ENCODE measurements around the gene SLC38A11. TPM values are rescaled to one million over a fixed set of nuclear protein-coding genes. Genes with fewer than 3 reads are reported as not detected.
A peak's percentile ranks its signal among the peaks of the same experiment; 100 is the strongest.

SLC38A11 gene
- total and polyA plus RNA-seq, 2 of the 13 experiments (the other 11 are each of a cell fraction or from before 2014, with no cell fraction given), result 14.0 to 14.3 TPM

- no peak for TF ChIP-seq TERF1 (CRISPR knock-in tag; IDR thresholded peaks at IDR 0.05)
- no peak for TF ChIP-seq SMARCE1 (IDR thresholded peaks at IDR 0.05; ENCODE audit: borderline replicate concordance)
- TF ChIP-seq NCOA5 (CRISPR knock-in tag; IDR thresholded peaks at IDR 0.05), result no peak
- no peak for TF ChIP-seq RXRB (CRISPR knock-in tag; IDR thresholded peaks at IDR 0.05; ENCODE audit: borderline replicate concordance)
- TF ChIP-seq PAX8 (CRISPR knock-in tag; IDR thresholded peaks at IDR 0.05; ENCODE audit: borderline replicate concordance), result no peak
- no peak for TF ChIP-seq ZFAT (CRISPR knock-in tag; conservative IDR thresholded peaks at IDR 0.05)
- no peak for TF ChIP-seq DBP (CRISPR knock-in tag; IDR thresholded peaks at IDR 0.05; ENCODE audit: not compliant biosample characterization)
- no peak for TF ChIP-seq NKX3-1 (CRISPR knock-in tag; IDR thresholded peaks at IDR 0.05)
- TF ChIP-seq GATAD1 (CRISPR knock-in tag; IDR thresholded peaks at IDR 0.05), result no peak
Observed at GRCh38 chr2:164879901-164880535, 75.3 kb downstream of the SLC38A11 start (continued).

- H3K79me2 ChIP-seq (ENCODE audit: insufficient read depth, low read length), result peaks cover 2% of the 10 kb centered on the region
- DNase-seq (ENCODE audit: low spot score) (no peak), ATAC-seq (no peak), FAIRE-seq (no peak)
- no peaks in the 10 kb centered on the region for H4K20me1 ChIP-seq (ENCODE audit: insufficient read depth, low read length)
- H3K27ac ChIP-seq (ENCODE audit: extremely low read length, insufficient read depth, low read length), result peak overlapping the region; percentile 83
- no peak overlapping the region for H2AFZ ChIP-seq (ENCODE audit: low read length)
- no peak overlapping the region for H3K4me3 ChIP-seq (replicated peaks in 1 of 3; ENCODE audit: insufficient read depth in 1 of 3, low read depth in 2 of 3, low read length in 3 of 3)
- H3K9ac ChIP-seq (ENCODE audit: insufficient read depth, low read depth, low read length), result peak overlapping the region; percentile 51
- in situ Hi-C loops (cut with HindIII; ENCODE audit: extremely low pct_ligation_motif_present, low pct_unique_long_range_greater_than_20kb) (no loop called here), intact Hi-C loops (cut with micrococcal nuclease; ENCODE audit: unreplicated experiment) (loop anchor here (1.0 to 5.0 kb wide), 2 partner anchors 9 to 34 kb away; no protein-coding TSS in a partner anchor)
- peak; percentile 64 for TF ChIP-seq KDM1A (CRISPR knock-in tag; IDR thresholded peaks at IDR 0.05)
- TF ChIP-seq ZNF629 (CRISPR knock-in tag; conservative IDR thresholded peaks at IDR 0.05), result peak; percentile 94
- TF ChIP-seq BCLAF1 (IDR thresholded peaks at IDR 0.05), result no peak
- 0 out of 2 replicates have a peak, but pooled peaks have one; percentile 5 for TF ChIP-seq CHD4 (IDR thresholded peaks at IDR 0.05; ENCODE audit: borderline replicate concordance, low read length)
- no peak for TF ChIP-seq DNMT3B (CRISPR knock-in tag; conservative IDR thresholded peaks at IDR 0.05)
- TF ChIP-seq ZNF782 (CRISPR knock-in tag; IDR thresholded peaks at IDR 0.05; ENCODE audit: borderline replicate concordance), result no peak
- TF ChIP-seq ZMYM3 (CRISPR knock-in tag; IDR thresholded peaks at IDR 0.05), result peak; percentile 60; the same call in 1 of the 2 replicates
- TF ChIP-seq ZNF775 (CRISPR knock-in tag; IDR thresholded peaks at IDR 0.05; ENCODE audit: borderline replicate concordance), result no peak
- H3K36me3 ChIP-seq (replicated peaks in 1 of 2; ENCODE audit: control insufficient read depth in 1 of 2, insufficient read depth in 2 of 2, low read length in 2 of 2), result no peaks in the 10 kb centered on the region
- ChIA-PET CTCF (ENCODE audit: low intra/inter-chr PET ratio, low total read pairs) (no interaction called here), POLR2A (interaction anchor here (1.0 to 5.0 kb wide), 7 partner anchors 10 to 36 kb away, joined by 3 to 43 read pairs (median 8); partner anchors contain the start of gene COBLL1)
- BruUV-seq (replicated peaks), result no TSS peak
- H3K27me3 ChIP-seq (ENCODE audit: control insufficient read depth in 1 of 2, insufficient read depth in 2 of 2, low read length in 2 of 2), result no peaks in the 10 kb centered on the region
- H3K4me1 ChIP-seq (ENCODE audit: insufficient read depth, low read length), result peaks cover 90% of the 10 kb centered on the region
- H3K4me2 ChIP-seq (ENCODE audit: low read depth, low read length), result peak overlapping the region; percentile 56; the same call in 1 of the 2 replicates
- H3K9me3 ChIP-seq (ENCODE audit: low read length), result no peaks in the 10 kb centered on the region
Observed at GRCh38 chr2:164877927-164878326, 77.4 kb downstream of the SLC38A11 start.

Measured in HepG2 (cell line).